Neural progenitor cell (in vitro differentiated cells): ENCODE measurements around the gene GSTA4. TPM values are rescaled to one million over a fixed set of nuclear protein-coding genes. Genes with fewer than 3 reads are reported as not detected.

Experiments used
- DNase-seq: peaks from one replicate; pipeline ENCODE4 v3.0.0-alpha.2; 2016; ENCODE audit warnings: low spot score
- H2AFZ ChIP-seq: fragments of 200-600 bp; sonication (generic); replicated peaks from 2 replicates; pipeline ENCODE4 v1.6.1; 2016; ENCODE audit warnings: antibody characterized with exemption
- H3F3A ChIP-seq: fragments of 200-600 bp; sonication (generic); 2 replicates; pipeline ENCODE4 v1.6.1; 2016; ENCODE audit warnings: antibody characterized with exemption, low read depth
- H3K27ac ChIP-seq: fragments of 200-600 bp; sonication (generic); 2 replicates; pipeline ENCODE4 v1.5.1; 2016; ENCODE audit warnings: mild to moderate bottlenecking
- H3K27me3 ChIP-seq: fragments of 200-600 bp; sonication (generic); 2 replicates; pipeline ENCODE4 v1.6.1; 2016; ENCODE audit warnings: mild to moderate bottlenecking, moderate library complexity
- H3K36me3 ChIP-seq: fragments of 200-600 bp; sonication (generic); 2 replicates; pipeline ENCODE4 v1.5.1; 2016
- H3K4me1 ChIP-seq: fragments of 200-600 bp; sonication (generic); 2 replicates; pipeline ENCODE4 v1.6.1; 2016; ENCODE audit warnings: mixed run types
- H3K4me2 ChIP-seq: fragments of 200-600 bp; sonication (generic); 2 replicates; pipeline ENCODE4 v1.6.1; 2016
- H3K4me3 ChIP-seq: fragments of 200-600 bp; sonication (generic); 2 replicates; pipeline ENCODE4 v1.5.1; 2016
- H3K79me2 ChIP-seq: fragments of 200-600 bp; sonication (generic); 2 replicates; pipeline ENCODE4 v1.6.1; 2016; ENCODE audit warnings: low read depth
- H3K9ac ChIP-seq: fragments of 200-600 bp; sonication (generic); 2 replicates; pipeline ENCODE4 v1.6.1; 2016
- H3K9me3 ChIP-seq: fragments of 200-600 bp; sonication (generic); 2 replicates; pipeline ENCODE4 v1.5.1; 2016; ENCODE audit warnings: low read depth
- H4K20me1 ChIP-seq: fragments of 200-600 bp; sonication (generic); 2 replicates; pipeline ENCODE4 v1.6.1; 2016; ENCODE audit warnings: low read depth
- H3K27ac Mint-ChIP-seq: 3 replicates; pipeline ENCODE4 v1.8.0; 2021; ENCODE audit warnings: mixed read lengths
- H3K27me3 Mint-ChIP-seq: 2 replicates; pipeline ENCODE4 v1.8.0; 2022; ENCODE audit warnings: low read depth, mild to moderate bottlenecking, inconsistent platforms, moderate library complexity, mixed read lengths; ENCODE audit not compliant: insufficient read depth
- H3K36me3 Mint-ChIP-seq: 3 replicates; pipeline ENCODE4 v1.8.0; 2021; ENCODE audit warnings: mixed read lengths
- H3K4me1 Mint-ChIP-seq: 3 replicates; pipeline ENCODE4 v1.8.0; 2021; ENCODE audit warnings: mixed read lengths
- H3K4me3 Mint-ChIP-seq: 3 replicates; pipeline ENCODE4 v1.8.0; 2021; ENCODE audit warnings: mild to moderate bottlenecking, moderate library complexity, mixed read lengths
- H3K9me3 Mint-ChIP-seq: 3 replicates; pipeline ENCODE4 v1.8.0; 2020; ENCODE audit warnings: mixed read lengths
- CTCF ChIP-seq: fragments of 200-600 bp; sonication (generic); IDR thresholded peaks from 2 replicates; pipeline ENCODE4 v1.5.1; 2017; ENCODE audit warnings: antibody characterized with exemption, mild to moderate bottlenecking
- EZH2 ChIP-seq: fragments of 200-600 bp; sonication (generic); IDR thresholded peaks from 2 replicates; pipeline ENCODE4 v1.6.1; 2017; ENCODE audit warnings: antibody characterized with exemption, mild to moderate bottlenecking, moderate library complexity
- EZH2phosphoT487 ChIP-seq: fragments of 200-600 bp; sonication (generic); IDR thresholded peaks from 2 replicates; pipeline ENCODE4 v1.6.1; 2017; ENCODE audit warnings: antibody characterized with exemption
- total RNA-seq: library from RNA; depleted of rRNA; stranded (reverse); fragments of >200 nt; gene quantifications from 2 replicates; pipeline ENCODE4 v1.2.3, GENCODE V29; 2015; ENCODE audit warnings: low replicate concordance

The GSTA4 gene
- total RNA-seq, 1 donor from 2014 or later, result 113 TPM

- no peak for DNase-seq
- Histone ChIP-seq H3K9me3 (no peaks in the 10 kb centered on the region), H3K4me1 (no peaks in the 10 kb centered on the region), H3K4me2 (no peak overlapping the region), H3K9ac (no peak overlapping the region), H3K27me3 (no peaks in the 10 kb centered on the region), H3K4me3 (no peak overlapping the region), H3K27ac (no peak overlapping the region), H3K79me2 (no peaks in the 10 kb centered on the region), H3F3A (no peaks in the 10 kb centered on the region), H2AFZ (no peak overlapping the region), H4K20me1 (no peaks in the 10 kb centered on the region), H3K36me3 (no peaks in the 10 kb centered on the region)
- no peaks in the 10 kb centered on the region for H3K9me3 Mint-ChIP-seq
- H3K36me3 Mint-ChIP-seq, result peaks cover 34% of the 10 kb centered on the region
- no peak for TF ChIP-seq EZH2phosphoT487
- no peak for TF ChIP-seq CTCF
- no peak for TF ChIP-seq EZH2
- no peak overlapping the region for H3K4me3 Mint-ChIP-seq
- no peak overlapping the region for H3K27ac Mint-ChIP-seq
- H3K27me3 Mint-ChIP-seq, result no peaks in the 10 kb centered on the region
- H3K4me1 Mint-ChIP-seq, result no peaks in the 10 kb centered on the region
Observed at GRCh38 chr6:52983159-52983848, 11.8 kb downstream of the GSTA4 start.

- Histone ChIP-seq H3K36me3 (no peaks in the 10 kb centered on the region), H3K4me3 (no peak overlapping the region), H3K4me2 (no peak overlapping the region), H3K79me2 (no peaks in the 10 kb centered on the region), H4K20me1 (no peaks in the 10 kb centered on the region), H3F3A (no peaks in the 10 kb centered on the region), H2AFZ (no peak overlapping the region), H3K27me3 (no peaks in the 10 kb centered on the region), H3K9ac (no peak overlapping the region), H3K27ac (no peak overlapping the region), H3K4me1 (no peaks in the 10 kb centered on the region), H3K9me3 (no peaks in the 10 kb centered on the region)
- Mint-ChIP-seq H3K4me1 (no peaks in the 10 kb centered on the region), H3K4me3 (no peak overlapping the region), H3K36me3 (peaks cover 39% of the 10 kb centered on the region), H3K27me3 (no peaks in the 10 kb centered on the region), H3K27ac (no peak overlapping the region), H3K9me3 (no peaks in the 10 kb centered on the region)
- TF ChIP-seq CTCF (no peak), EZH2 (no peak), EZH2phosphoT487 (no peak)
- DNase-seq, result no peak
Observed at GRCh38 chr6:52982680-52983079, 12.4 kb downstream of the GSTA4 start.

- TF ChIP-seq EZH2 (no peak), CTCF (no peak), EZH2phosphoT487 (no peak)
- no peaks in the 10 kb centered on the region for H3K36me3 ChIP-seq
- H3K4me3 Mint-ChIP-seq, result no peak overlapping the region
Observed at GRCh38 chr6:52981222-52981900, 13.7 kb downstream of the GSTA4 start.

More at GRCh38 chr6:52981222-52981900, 13.7 kb downstream of the GSTA4 start:
- H3K4me2 ChIP-seq, result no peak overlapping the region
- no peak overlapping the region for H2AFZ ChIP-seq
- H3K27me3 Mint-ChIP-seq, result no peaks in the 10 kb centered on the region
- no peak overlapping the region for H3K9ac ChIP-seq
- no peaks in the 10 kb centered on the region for H3K4me1 Mint-ChIP-seq
- peaks cover 32% of the 10 kb centered on the region for H3K36me3 Mint-ChIP-seq
- H3K4me1 ChIP-seq, result peaks cover 7% of the 10 kb centered on the region
- no peaks in the 10 kb centered on the region for H3F3A ChIP-seq
- no peaks in the 10 kb centered on the region for H4K20me1 ChIP-seq
- H3K9me3 ChIP-seq, result no peaks in the 10 kb centered on the region
- H3K27ac ChIP-seq, result no peak overlapping the region
- H3K9me3 Mint-ChIP-seq, result no peaks in the 10 kb centered on the region
- H3K27ac Mint-ChIP-seq, result no peak overlapping the region
- no peaks in the 10 kb centered on the region for H3K27me3 ChIP-seq
- no peaks in the 10 kb centered on the region for H3K79me2 ChIP-seq
- DNase-seq, result no peak
- H3K4me3 ChIP-seq, result no peak overlapping the region
